GM12872 (cell line): ENCODE results near the gene CPN2.

Experiments
- TF ChIP-seq, protein P1 (sequence below): IDR thresholded peaks from 3 replicates; pipeline ENCODE4 v1.5.1; 2011; ENCODE audit warnings: low read depth, mild to moderate bottlenecking, low read length, moderate library complexity; ENCODE audit not compliant: insufficient read depth

The CPN2 gene

DNA sequence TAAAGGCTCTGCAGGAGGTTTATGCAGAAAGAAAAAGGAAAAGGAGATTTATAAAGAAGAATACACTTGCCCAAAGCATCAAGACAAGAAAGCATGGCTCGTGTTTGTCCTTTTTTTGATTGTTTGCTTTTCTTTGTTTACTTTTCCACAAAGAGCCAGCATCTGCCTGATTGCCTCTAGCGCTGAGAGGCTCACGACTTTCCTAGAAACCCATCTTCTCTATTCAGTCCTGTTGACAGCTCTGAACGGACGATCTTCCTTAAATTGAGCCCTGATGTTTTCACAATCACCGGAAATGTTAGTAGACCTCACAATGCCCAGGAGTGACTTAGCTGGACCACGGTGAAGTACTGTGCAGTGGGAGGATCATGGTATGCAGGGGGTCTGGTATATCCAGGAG, 35.5 kb upstream of the CPN2 start:
- TF ChIP-seq, protein P1, sequence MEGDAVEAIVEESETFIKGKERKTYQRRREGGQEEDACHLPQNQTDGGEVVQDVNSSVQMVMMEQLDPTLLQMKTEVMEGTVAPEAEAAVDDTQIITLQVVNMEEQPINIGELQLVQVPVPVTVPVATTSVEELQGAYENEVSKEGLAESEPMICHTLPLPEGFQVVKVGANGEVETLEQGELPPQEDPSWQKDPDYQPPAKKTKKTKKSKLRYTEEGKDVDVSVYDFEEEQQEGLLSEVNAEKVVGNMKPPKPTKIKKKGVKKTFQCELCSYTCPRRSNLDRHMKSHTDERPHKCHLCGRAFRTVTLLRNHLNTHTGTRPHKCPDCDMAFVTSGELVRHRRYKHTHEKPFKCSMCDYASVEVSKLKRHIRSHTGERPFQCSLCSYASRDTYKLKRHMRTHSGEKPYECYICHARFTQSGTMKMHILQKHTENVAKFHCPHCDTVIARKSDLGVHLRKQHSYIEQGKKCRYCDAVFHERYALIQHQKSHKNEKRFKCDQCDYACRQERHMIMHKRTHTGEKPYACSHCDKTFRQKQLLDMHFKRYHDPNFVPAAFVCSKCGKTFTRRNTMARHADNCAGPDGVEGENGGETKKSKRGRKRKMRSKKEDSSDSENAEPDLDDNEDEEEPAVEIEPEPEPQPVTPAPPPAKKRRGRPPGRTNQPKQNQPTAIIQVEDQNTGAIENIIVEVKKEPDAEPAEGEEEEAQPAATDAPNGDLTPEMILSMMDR: no peak

DNA sequence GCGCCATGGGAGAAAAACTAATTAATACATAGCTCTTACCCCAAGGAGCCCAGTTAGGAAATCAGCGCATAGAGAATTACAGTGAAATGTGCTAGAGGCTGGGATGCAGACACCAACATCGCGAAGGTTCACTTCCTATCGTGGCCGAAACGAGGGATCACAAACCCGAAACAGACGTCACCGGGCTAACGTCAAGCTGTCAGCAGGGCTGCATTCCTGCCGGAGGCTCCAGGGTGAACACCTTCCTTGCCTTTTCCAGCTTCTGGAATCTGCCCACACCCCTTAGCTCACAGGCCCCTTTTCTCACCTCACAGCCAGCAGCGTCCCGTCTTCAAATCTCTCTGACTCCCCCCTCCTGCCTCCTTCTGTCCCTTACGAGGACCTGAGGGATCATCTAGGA, 34.9 kb upstream of the CPN2 start:
- TF ChIP-seq, protein P1: no peak

DNA sequence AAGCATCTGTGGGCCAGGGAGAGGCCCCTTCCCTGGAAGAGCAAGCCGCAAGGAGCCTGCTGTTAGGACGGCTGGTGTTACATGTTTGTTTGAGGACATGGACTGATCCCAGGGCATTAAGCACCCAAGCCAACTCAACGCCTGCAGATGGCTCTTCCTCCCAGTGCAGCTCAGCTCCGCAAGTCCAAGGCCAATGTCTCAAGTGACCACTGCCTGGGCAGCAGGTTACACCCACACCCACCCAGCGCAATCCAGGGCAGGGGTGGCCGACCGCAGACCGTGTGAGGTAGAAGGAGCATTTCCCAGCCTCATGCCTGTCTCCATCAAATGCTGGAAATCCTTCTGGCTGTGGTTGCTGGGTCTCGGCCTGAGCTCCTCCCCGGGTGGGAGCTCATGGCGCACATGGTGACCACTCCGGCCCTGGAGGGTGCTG, 33.5 kb upstream of the CPN2 start:
- TF ChIP-seq, protein P1: no peak

DNA sequence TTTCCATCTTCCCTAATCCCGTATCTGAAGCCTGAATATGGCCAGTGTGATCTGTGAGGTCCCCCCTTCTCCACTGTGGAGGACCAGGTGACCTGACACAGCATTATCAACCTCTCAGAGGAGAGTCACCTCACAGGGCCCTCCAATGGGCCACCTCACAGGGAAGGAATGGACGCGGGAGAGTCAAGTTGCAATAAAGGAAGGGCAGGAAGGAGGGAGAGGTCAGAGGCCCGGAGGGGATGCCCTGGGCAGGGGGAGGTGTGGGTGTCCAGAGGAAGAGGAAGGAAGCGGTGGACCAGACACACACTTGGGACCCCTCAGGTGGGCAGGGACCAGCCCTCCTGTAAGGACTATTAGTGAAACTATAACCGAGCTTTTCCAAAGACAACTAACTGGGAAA, 33.0 kb upstream of the CPN2 start:
- TF ChIP-seq, protein P1: no peak

DNA sequence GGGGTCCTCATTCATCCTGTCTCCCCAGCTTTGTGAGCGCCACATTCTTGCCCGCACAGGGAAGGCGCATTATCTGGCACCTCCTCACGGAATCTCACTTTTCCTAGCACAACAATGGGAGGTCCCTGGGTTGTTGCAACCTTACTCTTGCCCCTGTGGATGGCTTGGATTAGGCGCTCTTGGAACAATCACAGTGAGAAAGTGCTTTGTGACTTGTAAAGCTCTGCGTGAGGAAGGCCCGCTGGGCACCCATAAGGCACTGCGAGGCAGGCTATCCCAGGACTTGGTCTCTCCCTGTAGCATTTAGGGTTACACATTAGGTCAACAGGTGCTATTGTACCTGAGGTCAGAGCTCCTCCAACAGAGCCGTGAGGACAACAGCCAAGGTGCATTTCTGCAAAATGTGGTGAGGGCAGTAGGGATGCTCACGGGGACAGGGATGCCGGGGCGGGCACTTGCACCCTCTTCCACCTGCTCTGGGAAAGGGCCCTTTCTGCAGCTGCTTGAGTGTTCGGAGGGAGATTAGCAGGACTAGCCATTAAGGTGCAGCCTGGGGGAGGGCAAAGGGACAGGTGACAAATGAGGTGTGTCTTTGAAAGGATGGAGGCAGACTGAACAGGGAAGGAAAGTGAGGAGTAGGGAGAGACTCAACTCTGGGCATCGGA, 32.3 kb upstream of the CPN2 start:
- TF ChIP-seq, protein P1: no peak

DNA sequence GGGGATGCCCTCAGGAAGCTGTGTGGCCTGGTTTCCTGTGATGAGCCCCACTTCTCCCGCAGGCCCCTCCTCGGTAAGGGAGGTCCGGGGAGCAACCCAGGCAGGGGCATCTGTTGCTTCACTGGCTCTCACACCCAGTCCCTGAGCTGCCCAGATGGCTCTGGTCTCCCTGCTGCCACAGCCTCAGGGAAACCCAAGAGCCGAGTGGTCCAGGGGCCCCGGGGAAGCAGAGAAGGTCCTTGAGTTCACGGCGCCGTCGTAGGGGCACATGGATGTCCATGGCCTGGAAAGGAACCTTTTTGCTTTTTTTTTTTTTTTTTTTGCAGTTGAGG, 31.7 kb upstream of the CPN2 start:
- TF ChIP-seq, protein P1: no peak

DNA sequence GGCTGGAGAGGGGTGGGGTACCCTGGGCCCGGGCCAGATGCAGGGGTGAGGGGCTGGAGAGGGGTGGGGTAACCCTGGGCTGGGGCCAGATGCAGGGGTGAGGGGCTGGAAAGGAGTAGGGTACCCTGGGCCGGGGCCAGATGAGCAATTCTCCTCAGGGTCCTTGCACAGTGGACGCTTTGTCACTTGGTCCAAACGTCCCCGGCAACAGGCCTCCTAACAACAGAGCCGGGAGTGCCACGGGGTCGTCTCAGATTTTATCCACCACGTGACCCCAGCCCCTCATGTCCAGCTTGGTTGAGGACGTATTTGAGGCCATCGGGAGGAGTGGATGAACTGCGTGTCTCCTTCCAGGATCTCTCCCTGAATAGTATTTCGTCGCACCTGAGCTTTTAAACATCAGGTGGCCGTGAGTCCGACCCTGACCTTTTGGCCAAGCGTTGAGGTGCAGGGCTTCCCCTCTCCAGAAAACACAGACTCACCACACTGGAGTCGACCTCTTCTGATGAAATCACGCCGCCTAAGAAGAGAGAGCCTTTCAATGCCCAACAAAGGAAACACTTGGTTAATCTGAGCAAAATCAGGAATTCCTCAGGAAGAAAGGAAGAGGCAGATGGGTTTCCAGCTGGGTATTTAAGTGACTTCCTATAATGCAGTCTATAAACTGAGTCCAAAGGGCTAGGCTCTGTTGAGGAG, 31.2 kb upstream of the CPN2 start:
- TF ChIP-seq, protein P1: no peak
